Neural cell (in vitro differentiated cells): ENCODE results near the gene PIGQ.

ENCODE experiments used
- EZH2 ChIP-seq: fragments of 200-600, 300-800 bp; shearing (Covaris generic), sonication (generic); IDR thresholded peaks from 2 replicates; pipeline ENCODE4 v1.6.1; 2014; ENCODE audit warnings: antibody characterized with exemption, low read length, borderline replicate concordance, mild to moderate bottlenecking; ENCODE audit not compliant: insufficient read depth, poor library complexity, severe bottlenecking
- MXI1 ChIP-seq: fragments of 450-650 bp; conservative IDR thresholded peaks from 2 replicates; pipeline ENCODE4 v1.6.1; 2014; ENCODE audit warnings: antibody characterized with exemption, mild to moderate bottlenecking; ENCODE audit not compliant: poor library complexity, severe bottlenecking
- POLR2AphosphoS5 ChIP-seq: IDR thresholded peaks from 2 replicates; pipeline ENCODE4 v1.6.1; 2012
- RAD21 ChIP-seq: fragments of 450-650 bp; conservative IDR thresholded peaks from 2 replicates; pipeline ENCODE4 v1.6.1; 2014; ENCODE audit warnings: antibody characterized with exemption, mild to moderate bottlenecking, moderate library complexity
- SMC3 ChIP-seq: fragments of 450-650 bp; conservative IDR thresholded peaks from 2 replicates; pipeline ENCODE4 v1.6.1; 2014; ENCODE audit warnings: antibody characterized with exemption, mild to moderate bottlenecking, moderate library complexity; ENCODE audit not compliant: poor library complexity
- TAF1 ChIP-seq: IDR thresholded peaks from 2 replicates; pipeline ENCODE4 v1.6.1; 2012; ENCODE audit warnings: low read depth
- TF ChIP-seq, protein P1 (sequence below): IDR thresholded peaks from 2 replicates; pipeline ENCODE4 v1.6.1; 2012; ENCODE audit warnings: borderline replicate concordance
- TF ChIP-seq, protein P2 (sequence below): fragments of 450-650 bp; IDR thresholded peaks from 2 replicates; pipeline ENCODE4 v1.5.1; 2014; ENCODE audit warnings: antibody characterized with exemption, mild to moderate bottlenecking, moderate library complexity; ENCODE audit not compliant: poor library complexity, severe bottlenecking

DNA sequence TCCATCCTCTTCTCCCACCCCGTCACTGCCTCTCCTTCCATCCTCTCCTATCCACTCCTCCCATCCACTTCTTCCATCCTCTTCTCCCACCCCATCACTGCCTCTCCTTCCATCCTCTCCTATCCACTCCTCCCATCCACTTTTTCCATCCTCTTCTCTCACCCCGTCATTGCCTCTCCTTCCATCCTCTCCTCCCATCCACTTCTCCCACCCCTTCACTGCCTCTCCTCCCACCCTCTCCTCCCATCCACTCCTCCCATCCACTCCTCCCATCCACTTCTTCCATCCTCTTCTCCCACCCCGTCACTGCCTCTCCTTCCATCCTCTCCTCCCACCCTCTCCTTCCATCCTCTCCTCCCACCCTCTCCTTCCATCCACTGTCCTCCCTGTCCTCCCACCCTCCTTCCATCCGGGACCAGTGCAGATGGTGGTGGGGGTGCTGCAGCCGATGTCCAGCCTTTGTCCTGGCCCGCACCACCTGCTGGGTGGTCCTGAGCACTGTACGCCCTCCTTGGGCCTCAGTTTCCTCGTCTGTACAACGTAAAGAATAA, 62.1 kb downstream of the PIGQ start:
- no peak for TF ChIP-seq TAF1
- TF ChIP-seq, protein P1, sequence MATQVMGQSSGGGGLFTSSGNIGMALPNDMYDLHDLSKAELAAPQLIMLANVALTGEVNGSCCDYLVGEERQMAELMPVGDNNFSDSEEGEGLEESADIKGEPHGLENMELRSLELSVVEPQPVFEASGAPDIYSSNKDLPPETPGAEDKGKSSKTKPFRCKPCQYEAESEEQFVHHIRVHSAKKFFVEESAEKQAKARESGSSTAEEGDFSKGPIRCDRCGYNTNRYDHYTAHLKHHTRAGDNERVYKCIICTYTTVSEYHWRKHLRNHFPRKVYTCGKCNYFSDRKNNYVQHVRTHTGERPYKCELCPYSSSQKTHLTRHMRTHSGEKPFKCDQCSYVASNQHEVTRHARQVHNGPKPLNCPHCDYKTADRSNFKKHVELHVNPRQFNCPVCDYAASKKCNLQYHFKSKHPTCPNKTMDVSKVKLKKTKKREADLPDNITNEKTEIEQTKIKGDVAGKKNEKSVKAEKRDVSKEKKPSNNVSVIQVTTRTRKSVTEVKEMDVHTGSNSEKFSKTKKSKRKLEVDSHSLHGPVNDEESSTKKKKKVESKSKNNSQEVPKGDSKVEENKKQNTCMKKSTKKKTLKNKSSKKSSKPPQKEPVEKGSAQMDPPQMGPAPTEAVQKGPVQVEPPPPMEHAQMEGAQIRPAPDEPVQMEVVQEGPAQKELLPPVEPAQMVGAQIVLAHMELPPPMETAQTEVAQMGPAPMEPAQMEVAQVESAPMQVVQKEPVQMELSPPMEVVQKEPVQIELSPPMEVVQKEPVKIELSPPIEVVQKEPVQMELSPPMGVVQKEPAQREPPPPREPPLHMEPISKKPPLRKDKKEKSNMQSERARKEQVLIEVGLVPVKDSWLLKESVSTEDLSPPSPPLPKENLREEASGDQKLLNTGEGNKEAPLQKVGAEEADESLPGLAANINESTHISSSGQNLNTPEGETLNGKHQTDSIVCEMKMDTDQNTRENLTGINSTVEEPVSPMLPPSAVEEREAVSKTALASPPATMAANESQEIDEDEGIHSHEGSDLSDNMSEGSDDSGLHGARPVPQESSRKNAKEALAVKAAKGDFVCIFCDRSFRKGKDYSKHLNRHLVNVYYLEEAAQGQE: no peak
- TF ChIP-seq, protein P2, sequence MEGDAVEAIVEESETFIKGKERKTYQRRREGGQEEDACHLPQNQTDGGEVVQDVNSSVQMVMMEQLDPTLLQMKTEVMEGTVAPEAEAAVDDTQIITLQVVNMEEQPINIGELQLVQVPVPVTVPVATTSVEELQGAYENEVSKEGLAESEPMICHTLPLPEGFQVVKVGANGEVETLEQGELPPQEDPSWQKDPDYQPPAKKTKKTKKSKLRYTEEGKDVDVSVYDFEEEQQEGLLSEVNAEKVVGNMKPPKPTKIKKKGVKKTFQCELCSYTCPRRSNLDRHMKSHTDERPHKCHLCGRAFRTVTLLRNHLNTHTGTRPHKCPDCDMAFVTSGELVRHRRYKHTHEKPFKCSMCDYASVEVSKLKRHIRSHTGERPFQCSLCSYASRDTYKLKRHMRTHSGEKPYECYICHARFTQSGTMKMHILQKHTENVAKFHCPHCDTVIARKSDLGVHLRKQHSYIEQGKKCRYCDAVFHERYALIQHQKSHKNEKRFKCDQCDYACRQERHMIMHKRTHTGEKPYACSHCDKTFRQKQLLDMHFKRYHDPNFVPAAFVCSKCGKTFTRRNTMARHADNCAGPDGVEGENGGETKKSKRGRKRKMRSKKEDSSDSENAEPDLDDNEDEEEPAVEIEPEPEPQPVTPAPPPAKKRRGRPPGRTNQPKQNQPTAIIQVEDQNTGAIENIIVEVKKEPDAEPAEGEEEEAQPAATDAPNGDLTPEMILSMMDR: no peak
- TF ChIP-seq POLR2AphosphoS5: no peak
- no peak for TF ChIP-seq SMC3
- no peak for TF ChIP-seq MXI1
- no peak for TF ChIP-seq RAD21
- TF ChIP-seq EZH2: no peak
